ENCODE results near the gene LHFPL3.

- no peak for TF ChIP-seq CTCF (IDR thresholded peaks at IDR 0.05)
- TF ChIP-seq POLR2A (IDR thresholded peaks at IDR 0.05) = no peak
Observed at GRCh38 chr7:104914421-104914820, 586.0 kb downstream of the LHFPL3 start.

All from thyroid gland (tissue), 4 donors.